Ectodermal cell (in vitro differentiated cells): ENCODE data around the gene LYRM2.

Source experiments
- H3K27ac ChIP-seq: 2 replicates; pipeline ENCODE4 v1.7.0; 2013; ENCODE audit warnings: mild to moderate bottlenecking, low read depth, low read length; ENCODE audit not compliant: insufficient read depth, poor library complexity, severe bottlenecking
- H3K27me3 ChIP-seq: 2 replicates; pipeline ENCODE4 v1.7.0; 2013; ENCODE audit warnings: mild to moderate bottlenecking, low read length; ENCODE audit not compliant: insufficient read depth, control insufficient read depth, poor library complexity, severe bottlenecking
- H3K36me3 ChIP-seq: one replicate; pipeline ENCODE4 v1.7.0; 2013; ENCODE audit warnings: low read length; ENCODE audit not compliant: control insufficient read depth, insufficient read depth
- H3K4me1 ChIP-seq: one replicate; pipeline ENCODE4 v1.7.0; 2013; ENCODE audit warnings: low read length; ENCODE audit not compliant: control insufficient read depth, insufficient read depth
- H3K4me3 ChIP-seq: 2 replicates; pipeline ENCODE4 v1.7.0; 2013; ENCODE audit warnings: low read depth, low read length, control low read depth; ENCODE audit not compliant: insufficient read depth
- H3K9me3 ChIP-seq: 2 replicates; pipeline ENCODE4 v1.7.0; 2013; ENCODE audit warnings: mild to moderate bottlenecking, low read length, moderate library complexity; ENCODE audit not compliant: control insufficient read depth
- WGBS, 2 experiments: methylation state at CpG; one replicate each; pipeline ENCODE4 v1.1.7; 2013; ENCODE audit warnings: missing lambda C conversion rate in 2 of 2; 5-methylcytosine and 5-hydroxymethylcytosine counted together

The LYRM2 gene

DNA sequence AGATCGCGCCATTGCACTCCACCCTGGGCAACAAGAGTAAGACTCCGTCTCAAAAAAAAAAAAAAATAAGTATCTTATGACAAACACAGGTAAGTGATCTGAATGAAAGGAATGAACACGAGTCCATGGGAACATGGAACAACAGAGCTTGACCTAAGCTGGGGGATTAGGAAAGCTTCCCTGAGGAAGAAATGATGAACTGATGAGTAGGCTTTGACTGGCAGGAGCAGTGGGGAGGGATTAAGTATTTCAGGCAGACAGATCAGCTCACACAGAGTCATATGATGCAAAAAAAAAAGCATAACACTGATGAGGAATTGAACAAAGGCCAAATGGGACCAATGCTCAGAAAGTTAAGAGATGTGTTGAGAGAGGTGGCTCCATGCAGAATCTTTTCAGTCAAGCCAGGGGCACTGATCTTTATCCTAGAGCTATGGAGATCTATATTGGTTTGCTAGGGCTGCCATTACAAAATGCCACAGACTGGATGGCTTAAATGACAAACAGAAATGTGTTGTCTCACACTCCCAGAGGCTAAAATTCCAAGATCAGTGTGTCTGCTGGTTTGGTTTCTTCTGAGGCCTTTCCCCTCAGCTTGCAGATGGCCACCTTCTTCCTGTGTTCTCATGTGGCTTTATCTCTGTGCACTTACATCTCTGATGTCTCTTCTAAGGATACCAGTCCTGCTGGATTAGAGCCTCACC, 120.0 kb downstream of the LYRM2 start:
- Histone ChIP-seq H3K27ac (no peak overlapping the region), H3K36me3 (no peaks in the 10 kb centered on the region), H3K27me3 (no peaks in the 10 kb centered on the region), H3K4me3 (no peak overlapping the region), H3K4me1 (peaks cover 5% of the 10 kb centered on the region), H3K9me3 (no peaks in the 10 kb centered on the region)
- WGBS, 2 experiments, result 92 to 98% methylated on average over 4 of the region's 4 CpGs
